Effector CD4-positive, alpha-beta T cell (primary cell): ENCODE results near the gene CALML4. TPM values are rescaled to one million over a fixed set of nuclear protein-coding genes. Genes with fewer than 3 reads are reported as not detected.
"Not testable (repeated sequence)": the region's sequence is repeated elsewhere in the genome, so short reads cannot be mapped to it uniquely, and the experiment has no call there.

ENCODE experiments used
- DNase-seq: peaks from one replicate; pipeline ENCODE4 v3.0.0-alpha.2; 2020
- total RNA-seq: gene quantifications from one replicate; lab custom pipeline; 2026; lab: John Stamatoyannopoulos, UW

CALML4 gene
- not detected for total RNA-seq

DNA sequence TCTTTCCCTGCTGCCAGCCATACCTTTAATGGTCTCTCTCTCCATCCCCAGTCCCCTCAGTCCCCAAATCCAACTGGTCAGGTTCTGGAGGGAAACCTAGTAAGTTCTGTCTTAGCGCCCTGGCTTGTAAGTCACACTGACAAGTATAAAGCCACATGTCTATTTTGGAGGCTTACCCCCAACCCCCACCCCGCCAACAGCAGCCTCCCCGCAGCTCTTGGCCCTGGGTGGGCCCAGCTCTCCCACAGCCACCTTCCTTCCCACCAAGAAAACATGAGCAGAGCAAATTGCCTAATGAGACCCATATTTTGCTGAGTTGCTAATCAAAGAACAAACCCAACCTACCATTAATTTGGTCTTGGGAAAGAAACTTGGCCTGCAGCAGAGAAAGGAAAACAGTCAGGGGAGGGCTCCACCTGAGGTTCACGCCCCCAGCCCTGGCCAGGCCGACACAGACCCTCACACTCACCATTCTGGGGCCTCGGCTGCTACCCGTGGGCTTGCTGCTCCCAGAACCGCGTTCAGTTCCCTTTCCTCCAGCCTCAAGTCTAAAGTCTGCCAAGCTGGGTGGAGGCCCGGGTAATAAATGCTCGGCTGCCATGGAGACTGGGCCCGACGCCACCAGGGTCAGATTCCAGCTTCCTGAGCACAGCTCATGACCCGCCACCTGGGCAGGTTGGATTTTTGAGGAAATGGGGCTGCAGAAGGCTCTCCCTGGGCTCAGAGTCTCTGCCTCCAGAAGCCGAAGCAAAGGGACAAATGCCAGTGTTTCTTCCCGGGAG, at the start of gene CALML4:
Gene CALML4, minus strand, starts transcription at position 557 of the 782 bp plus-strand sequence. Its CDS starts 85 bp downstream, at position 472.
- DNase-seq = no peak

DNA sequence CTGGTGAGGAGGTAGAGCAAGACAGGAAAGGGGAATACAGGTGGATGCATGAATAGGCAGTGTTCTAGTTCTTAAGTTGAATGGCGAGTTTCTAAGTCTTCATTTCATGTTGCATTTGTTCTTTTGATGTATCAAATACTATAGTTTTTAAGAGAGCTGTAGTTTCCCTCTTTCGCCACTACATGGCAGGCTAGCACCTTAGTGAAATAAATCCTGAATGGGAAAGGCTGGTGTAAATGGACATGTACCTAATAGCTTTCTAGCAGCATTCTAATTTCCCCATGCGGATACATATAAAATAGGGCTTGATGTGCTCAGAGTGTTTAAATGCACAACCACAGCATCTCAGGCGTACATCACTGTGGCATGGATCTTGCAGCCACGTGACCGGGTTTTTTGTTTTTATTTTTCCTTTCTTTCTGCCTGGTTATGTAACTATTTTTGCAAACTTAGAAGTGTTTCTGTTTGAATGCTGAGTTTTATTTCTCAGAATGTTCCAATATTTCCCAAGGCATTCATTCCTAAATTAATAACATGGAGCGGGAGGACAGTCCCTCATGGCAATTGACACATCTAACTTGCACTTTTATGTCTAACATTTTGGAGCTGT, 47.9 kb upstream of the CALML4 start:
- peak; percentile 23 for DNase-seq

DNA sequence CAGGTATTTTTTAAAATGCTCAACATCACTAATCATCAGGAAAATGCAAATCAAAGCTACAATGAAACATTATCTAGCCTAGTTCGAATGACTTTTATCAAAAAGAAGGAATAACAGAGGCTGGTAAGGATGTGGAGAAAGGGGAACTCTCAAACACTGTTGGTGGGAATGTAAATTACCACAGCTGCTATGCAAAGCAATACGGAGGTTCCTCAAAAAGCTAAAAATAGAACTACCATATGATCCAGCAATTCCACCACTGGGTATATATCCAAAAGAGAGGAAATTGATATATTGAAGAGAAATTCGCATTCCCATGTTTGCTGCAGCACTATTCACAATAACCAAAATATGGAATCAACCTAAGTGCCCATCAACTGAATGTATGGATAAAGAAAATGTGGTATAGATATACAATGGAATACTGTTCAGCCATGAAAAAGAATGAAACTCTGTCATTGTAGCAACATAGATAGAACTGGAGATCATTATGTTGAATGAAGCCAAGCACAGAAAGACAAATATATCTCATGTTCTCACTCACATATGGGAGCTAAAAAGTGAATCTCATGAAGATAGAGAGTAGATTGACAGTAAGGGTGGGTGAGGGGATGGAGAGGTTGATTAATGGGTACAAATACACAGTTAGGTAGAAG, 44.1 kb upstream of the CALML4 start:
- no peak for DNase-seq

GRCh38 chr15:68244235-68244634, 39.1 kb upstream of the CALML4 start:
- no peak for DNase-seq

GRCh38 chr15:68241088-68241935, 36.2 kb upstream of the CALML4 start:
- DNase-seq = no peak

GRCh38 chr15:68239025-68239424, 33.9 kb upstream of the CALML4 start:
- no peak for DNase-seq

GRCh38 chr15:68235022-68235421, 29.9 kb upstream of the CALML4 start:
- DNase-seq = no peak

DNA sequence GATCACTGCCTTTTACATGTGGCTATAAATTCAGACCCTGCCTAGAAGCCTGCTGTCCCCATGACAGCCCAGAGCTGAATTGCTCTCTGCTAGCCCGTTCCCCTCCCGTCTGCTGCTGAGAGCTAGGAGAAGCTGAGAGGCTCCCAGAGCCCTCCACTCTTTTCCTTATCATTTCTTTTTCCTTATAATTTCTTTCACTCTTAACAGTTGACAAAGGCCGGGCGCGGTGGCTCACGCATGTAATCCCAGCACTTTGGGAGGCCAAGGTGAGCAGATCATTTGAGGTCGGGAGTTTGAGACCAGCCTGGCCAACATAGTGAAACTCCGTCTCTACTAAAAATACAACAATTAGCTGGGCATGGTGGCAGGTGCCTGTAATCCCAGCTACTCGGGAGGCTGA, 29.4 kb upstream of the CALML4 start:
- not testable (repeated sequence) for DNase-seq

GRCh38 chr15:68234060-68234459, 28.9 kb upstream of the CALML4 start:
- no peak for DNase-seq

GRCh38 chr15:68232937-68233336, 27.8 kb upstream of the CALML4 start:
- no peak for DNase-seq

DNA sequence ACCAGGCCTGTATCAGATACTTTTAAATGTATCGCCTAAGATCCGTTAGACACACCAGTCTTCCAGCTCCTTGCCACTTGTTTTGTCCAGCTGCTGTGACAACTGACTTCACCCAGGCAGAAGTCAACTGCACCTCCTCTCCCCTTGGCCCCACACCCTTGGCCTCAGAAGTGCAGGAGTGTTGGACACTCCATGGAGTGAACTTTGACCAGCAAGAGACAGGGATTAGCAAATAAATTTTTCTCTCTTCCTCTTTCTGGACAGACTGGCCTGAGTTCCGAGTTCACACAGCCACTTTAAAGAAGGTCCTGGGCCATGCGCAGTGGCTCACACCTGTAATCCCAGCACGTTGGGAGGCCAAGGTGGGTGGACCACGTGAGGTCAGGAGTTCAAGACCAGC, 27.3 kb upstream of the CALML4 start:
- no peak for DNase-seq

GRCh38 chr15:68231102-68231818, 26.1 kb upstream of the CALML4 start:
- DNase-seq = no peak

DNA sequence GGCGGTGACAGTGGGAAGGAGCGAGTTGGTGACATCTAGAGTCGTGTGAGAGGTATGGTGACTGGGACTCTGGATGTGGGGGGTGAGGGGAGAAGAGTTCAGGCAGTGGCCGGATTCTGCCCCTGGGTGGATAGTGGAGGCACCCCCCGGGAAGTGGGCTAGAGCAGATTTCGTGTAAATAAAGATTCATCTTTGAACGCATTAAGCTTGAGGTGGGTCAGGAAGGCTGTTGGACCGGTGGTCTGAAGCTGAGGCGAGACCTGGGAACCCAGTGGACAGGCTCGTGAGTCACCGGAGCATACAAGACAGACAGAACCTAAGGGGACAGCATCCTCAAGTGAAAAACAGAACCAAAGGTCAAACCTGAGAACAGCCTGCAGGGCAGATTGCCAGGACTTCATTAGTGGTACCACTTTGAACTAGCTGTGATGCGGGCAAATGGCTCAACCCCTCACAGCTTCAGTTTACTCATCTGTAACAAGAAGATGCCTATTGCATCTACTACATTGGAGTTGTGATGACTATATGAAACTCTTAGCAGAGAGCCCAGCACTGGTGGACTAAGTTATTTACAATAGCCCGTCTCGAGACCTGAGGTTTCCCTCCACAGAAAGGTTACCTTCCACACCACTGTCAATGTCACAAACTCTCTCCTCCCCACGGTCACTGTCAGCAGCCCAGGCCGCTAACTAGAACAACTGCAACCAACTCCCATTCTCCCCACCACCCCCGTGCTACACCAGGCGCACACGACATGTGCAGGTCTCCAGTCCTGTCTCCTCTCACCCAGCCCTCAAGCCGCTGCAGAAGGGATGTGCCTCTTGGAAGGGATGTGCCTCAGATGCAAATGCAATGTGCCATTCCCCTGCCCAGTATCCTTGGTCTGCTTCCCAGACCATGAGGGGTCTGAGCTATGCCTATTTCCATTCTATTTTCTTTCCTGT, 25.3 kb upstream of the CALML4 start:
- no peak for DNase-seq

DNA sequence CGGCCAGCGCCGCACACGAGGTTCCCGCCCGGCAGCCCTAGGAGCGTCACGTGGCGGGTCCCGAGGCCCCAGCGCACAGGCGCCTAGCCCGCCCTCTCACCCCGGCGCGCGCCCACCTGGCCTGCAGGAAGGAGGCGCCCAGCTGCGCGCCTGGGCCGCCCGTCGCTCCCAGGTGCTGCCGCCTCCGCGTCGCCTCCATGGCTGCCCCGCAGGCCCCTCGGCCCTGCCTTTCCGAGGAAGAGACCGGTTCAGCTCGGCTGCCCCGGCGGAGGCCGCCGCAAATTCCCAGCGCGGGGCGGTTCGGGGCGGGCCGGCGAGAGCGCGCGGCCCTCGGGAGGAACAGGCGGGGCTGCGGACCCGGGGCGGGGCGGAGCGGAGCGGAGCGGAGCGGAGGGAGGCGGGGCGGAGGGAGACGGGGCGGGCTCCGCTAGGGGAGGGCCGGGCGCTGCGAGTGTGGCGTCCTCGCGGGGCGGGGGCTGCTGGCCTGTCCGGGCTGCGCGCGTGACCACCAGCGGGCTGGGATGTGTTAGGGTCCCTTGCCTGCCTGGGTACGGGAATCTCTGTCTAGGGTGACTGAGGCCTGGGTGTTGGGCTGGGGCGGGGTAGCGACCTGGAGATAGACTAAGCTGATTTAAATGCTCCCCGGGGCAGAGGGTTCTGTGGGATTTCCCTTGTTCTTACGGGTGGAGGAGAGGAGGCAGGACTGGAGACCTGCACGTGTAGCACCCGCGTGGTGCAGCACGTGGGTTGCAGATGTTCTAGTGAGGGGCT, 24.4 kb upstream of the CALML4 start, which contains the start of gene CLN6:
Gene CLN6, minus strand, starts transcription at position 343 of the 771 bp plus-strand sequence. Its CDS starts 144 bp downstream, at position 199.
- DNase-seq = peak; percentile 68

DNA sequence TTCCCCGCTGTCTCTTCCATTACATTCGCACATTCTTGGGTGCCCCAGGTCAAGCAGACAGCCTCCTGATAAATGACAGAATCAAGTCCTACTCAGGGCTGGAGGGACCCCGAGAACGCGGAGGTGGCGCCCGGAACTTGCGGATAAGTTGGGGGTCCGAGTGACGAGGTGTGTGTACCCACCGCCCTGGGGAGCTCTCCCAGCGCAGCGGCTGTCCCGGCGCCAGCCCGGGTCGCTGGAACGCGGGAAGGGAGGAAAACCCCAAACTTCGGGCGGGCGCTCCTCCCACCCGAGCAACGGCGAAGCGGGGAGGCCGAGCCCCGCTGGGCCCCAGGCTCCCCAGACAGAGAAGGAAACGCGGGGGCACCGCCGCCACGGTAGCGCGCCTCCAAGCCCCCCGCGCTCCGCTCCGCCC, 23.8 kb upstream of the CALML4 start:
- no peak for DNase-seq

- DNase-seq = no peak
Observed at GRCh38 chr15:68228143-68228970, 23.2 kb upstream of the CALML4 start.

GRCh38 chr15:68227643-68228142, 22.6 kb upstream of the CALML4 start:
- DNase-seq = no peak

DNA sequence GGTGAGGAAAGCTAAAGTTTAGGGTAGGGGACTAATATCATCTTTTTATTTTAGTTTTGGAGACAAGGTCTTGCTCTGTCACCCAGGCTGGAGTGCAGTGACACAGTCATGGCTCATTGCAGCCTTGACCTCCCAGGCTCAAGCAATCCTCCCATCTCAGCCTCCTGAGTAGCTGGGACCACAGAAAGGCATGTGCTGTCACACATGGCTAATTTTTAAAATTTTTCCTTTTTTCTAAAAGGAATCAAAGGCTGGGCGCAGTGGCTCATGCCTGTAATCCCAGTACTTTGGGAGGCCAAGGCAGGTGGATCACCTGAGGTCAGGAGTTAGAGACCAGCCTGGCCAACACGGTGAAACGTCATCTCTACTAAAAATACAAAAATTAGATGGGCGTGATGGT, 20.3 kb upstream of the CALML4 start:
- not testable (repeated sequence) for DNase-seq
